NK-92 (cell line): Measurements from ENCODE around the gene OR4B1.
"Not testable (repeated sequence)": the region's sequence is repeated elsewhere in the genome, so short reads cannot be mapped to it uniquely, and the experiment has no call there.

ENCODE experiments used
- DNase-seq: peaks from one replicate; lab custom pipeline; 2025; ENCODE audit not compliant: unreplicated experiment; lab: John Stamatoyannopoulos, UW

Gene OR4B1, protein sequence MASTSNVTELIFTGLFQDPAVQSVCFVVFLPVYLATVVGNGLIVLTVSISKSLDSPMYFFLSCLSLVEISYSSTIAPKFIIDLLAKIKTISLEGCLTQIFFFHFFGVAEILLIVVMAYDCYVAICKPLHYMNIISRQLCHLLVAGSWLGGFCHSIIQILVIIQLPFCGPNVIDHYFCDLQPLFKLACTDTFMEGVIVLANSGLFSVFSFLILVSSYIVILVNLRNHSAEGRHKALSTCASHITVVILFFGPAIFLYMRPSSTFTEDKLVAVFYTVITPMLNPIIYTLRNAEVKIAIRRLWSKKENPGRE

DNA sequence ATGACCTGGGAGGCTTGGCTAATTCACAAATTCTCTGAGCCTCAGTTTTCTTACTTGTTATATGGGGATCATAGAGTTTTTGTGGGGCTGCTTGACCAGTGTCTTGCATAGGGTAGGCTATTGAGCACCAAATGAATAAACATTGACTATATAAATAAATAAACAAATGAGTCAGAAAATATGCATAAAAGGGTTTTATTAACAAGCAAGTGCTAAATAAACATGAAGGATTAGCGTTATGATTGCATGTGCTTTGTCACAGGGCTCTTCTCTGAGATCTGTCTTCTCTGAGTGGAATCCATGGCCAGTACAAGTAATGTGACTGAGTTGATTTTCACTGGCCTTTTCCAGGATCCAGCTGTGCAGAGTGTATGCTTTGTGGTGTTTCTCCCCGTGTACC lies at the start of gene OR4B1:
TSS of gene OR4B1 (plus strand) at position 301 of the 400 bp plus-strand sequence. CDS start at position 301, 0 bp downstream.
- DNase-seq: no peak

DNA sequence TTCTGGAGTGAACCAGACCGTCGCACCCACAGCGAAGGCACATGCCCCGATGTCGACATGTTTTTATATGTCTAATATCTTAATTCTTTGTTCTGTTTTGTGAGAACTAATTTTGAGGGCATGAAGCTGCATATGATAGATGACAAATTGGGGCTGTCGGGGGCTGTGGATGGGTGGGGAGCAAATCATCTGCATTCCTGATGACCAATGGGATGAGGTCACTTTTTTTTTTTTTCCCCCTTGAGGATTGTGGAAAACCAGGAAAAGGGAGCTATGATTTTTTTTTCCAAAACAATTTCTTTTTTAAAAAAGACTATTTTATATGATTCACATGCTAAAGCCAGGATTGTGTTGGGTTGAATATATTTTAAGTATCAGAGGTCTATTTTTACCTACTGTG lies 49.2 kb upstream of the OR4B1 start:
- no peak for DNase-seq

DNA sequence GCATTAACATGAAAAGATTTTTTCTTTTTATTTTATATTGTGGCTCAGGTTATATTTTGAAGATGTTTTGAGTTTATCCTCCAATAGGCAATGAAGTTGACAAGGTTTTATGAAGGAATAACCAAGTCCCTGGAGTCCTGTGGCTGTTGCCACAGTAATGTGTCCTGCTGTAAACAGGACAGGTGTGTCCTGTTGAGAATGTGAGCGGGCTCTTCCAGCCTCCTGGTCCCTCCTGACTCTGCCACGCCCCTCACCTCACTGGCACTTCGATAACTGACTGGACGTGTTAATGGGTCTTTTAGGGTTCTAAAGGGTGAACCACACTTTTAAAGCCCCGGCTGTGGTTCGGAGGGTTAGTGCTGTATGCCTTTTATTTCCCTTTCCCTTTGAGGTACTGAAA lies 47.8 kb upstream of the OR4B1 start:
- DNase-seq: no peak

DNA sequence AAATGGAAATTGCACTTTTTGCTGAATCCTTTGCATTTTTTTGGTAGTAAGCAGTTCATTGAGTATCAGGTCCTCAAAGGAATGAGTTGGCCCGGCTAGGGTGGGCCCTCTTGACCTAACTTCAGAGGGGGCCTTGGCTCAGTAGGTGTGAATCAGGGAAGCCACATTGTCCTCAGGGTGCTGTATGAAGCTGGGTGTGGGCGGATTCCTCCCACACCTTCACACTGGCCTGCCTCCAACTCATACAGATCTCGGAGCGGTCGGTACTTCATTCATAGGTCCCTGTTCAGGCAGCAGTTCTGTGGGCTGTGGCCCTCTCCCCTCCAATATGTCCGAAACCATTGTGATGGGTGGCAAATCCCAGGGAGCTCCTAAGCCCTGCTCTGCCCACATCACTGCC lies 47.4 kb upstream of the OR4B1 start:
- no peak for DNase-seq

DNA sequence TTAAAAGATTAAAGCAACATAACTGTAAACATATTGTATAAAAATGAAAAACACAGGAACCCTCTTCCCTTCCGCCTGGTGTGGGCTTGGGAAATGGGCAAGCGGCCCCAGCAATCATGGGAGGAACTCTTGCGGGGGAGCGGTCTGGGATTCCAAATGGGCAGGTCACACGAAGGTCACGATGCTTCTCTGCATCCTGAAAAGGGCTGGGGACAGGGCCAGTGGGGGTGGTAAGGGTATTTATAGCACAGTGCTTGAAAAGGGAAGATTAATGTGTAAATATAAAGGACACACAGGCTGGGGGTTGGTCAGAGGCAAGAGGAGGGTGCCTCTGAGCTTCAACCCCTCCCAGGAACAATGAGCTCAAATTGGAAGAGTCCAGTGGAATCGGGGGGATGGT lies 46.9 kb upstream of the OR4B1 start:
- no peak for DNase-seq

DNA sequence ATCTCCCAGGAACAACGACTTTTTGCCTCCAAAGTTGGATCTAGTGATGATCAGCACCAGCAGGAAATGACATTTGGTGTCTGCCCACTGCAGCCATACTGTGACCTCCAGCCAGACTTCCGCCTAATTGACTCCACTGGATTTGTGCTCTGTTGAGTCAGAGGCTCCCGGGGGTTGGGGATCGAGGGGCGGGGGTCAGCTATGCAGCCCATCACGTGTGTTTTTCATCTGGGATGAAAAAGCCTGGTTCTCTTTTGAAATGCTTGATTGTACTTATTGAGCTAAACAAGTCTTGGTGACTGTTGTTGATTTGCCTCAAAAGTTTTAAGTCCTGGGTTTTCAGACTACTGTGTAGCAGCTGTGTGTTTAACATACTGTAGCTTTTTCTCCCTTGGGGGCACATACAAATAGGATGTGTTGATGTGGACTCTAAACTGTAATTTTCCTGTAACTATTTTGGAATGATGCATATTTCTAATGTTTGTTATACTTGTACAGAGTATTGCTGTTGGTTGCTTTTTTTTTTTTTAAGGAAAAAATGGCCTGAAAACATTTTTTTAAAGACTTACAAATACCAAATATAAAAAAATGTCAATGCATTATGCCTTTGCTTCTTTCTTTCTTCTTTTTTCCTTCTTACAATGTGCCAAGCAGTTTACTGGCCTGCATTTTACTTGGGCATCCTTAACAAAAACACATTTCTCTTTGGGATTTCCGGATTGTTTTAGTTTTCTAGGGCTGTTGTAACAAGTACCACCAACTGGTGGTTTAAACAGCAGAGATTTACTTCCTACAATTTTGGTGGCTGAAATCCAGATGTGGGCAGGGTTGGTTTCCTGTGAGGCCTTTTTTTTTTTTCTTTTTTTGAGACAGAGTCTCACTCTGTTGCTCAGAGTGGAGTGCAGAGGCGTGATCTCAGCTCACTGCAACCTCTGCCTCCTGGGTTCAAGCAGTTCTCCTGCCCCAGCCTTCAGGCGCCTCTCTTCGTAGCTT lies 46.1 kb upstream of the OR4B1 start:
- no peak for DNase-seq

DNA sequence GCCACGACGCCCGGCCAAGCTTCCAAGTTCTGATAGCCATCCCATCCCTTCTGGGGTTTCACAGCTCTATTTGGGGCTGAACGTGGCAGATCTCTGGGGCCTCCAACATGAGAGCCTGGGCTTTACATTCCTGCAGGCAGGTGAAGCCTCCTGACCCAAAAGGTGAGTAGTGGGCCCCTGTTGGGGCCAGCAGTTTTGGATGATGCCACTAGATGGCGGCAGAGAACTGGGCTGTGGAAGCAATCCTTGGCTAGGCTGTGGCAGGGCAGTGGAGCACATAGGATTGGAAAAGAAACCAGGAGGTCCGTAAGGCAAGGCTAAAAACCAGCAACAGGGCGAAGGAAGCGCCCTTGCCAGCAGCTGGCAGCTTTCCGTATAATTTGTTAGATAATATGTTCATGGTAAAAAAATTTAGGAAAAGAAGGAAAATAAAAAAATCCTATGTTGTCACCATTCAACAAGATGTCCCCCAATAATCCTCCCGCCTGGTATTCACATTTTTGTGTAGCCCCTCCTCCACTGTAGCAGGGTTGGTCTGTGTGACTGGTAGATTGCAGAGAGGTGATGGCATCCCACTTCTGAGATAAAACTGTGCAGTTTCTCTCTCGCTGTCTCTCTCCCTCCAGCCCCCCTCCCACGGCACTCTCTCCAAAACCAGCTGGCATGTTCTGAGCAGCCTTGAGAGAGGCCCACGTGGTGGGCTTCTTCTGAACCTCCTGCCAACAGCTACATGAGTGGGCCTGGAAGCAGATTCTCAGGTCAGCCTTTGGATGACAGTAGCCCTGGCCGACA lies 43.6 kb upstream of the OR4B1 start:
- no peak for DNase-seq

DNA sequence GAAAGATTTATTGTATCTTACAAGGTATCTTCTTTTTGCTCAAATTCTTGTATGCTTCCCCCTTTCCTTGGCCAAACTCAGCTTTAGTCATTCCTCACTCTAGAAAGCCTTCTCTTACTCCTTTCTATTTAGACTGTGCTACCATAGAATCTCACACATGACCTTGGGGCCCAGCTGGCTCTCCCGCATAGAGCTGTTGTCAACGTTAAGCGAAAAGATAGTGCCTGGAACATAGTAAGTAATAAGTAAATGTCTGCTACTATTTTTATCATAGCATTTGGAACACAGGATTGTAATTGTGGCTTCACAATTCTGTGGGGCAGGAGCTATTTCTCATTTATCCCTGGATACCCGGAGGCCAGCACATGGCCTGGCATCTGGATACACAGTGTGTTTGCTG lies 38.9 kb upstream of the OR4B1 start:
- no peak for DNase-seq

DNA sequence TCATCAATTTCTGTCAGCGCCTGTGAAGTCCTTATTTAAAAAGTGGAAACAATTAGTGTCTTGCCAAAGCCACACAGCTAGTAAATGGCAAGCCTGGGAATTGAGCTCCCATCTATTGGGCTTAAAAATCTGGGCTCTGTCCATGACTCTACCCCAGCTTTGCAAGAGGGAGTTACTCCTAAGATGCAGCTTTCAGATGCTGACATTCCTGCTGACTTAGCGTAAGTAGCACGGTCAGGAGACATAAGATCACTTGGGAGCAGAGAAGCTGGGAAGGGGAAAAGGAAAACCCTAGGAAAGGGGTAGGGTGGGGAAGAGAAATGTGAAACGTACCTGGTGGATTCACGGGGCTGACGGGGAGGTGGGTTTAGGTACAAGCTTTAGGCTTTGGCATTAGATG lies 36.0 kb upstream of the OR4B1 start:
- DNase-seq: no peak

DNA sequence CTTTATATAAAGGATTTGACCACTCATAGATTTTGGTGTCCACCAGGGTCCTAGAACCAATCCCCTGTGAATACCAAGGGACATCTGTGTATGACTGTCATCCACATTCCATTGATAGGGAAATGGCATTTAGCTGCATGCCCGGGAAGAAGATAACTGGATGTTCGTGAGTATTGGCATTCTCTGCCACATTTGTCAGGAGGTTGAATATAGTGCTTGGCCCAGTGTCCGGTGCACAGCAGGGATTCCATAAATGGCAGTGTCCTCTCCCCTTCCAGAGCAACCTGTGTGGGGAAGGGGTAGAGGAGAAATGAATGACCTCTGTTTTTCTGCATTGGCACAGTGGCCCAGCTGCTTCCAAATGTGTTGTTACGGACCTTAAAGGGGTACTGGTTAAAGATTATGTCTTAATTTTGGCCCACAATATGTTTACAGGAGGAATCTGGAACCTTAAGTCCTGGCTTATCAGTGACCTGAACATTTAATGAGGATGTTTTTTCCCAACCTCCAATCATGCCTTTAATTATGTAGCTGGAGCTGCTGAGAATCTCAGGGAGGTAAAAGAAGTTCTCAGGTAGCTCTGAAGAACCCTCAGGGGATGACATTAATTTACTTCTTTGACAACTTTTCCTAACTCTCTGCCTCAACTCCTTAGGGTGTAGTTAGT lies 33.6 kb upstream of the OR4B1 start:
- DNase-seq: no peak

DNA sequence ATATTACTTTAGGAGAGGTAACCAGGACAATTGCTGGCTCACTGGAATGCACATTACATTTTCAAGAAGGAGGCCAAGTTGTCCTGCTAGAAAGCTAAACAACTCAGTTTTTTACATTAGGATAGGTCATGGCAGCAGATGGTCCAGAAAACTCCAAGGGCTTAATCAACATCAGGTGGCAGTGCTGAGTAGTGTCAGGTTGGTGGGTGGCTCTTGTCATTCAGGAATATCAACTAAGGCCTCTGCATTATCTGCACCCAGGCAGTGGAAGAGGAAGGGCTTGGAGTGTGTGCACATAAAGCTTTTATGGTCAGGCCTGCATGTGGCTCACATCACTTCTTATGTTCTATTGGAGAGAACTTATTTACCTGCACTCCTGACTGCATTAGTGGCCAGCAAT lies 32.2 kb upstream of the OR4B1 start:
- no peak for DNase-seq

DNA sequence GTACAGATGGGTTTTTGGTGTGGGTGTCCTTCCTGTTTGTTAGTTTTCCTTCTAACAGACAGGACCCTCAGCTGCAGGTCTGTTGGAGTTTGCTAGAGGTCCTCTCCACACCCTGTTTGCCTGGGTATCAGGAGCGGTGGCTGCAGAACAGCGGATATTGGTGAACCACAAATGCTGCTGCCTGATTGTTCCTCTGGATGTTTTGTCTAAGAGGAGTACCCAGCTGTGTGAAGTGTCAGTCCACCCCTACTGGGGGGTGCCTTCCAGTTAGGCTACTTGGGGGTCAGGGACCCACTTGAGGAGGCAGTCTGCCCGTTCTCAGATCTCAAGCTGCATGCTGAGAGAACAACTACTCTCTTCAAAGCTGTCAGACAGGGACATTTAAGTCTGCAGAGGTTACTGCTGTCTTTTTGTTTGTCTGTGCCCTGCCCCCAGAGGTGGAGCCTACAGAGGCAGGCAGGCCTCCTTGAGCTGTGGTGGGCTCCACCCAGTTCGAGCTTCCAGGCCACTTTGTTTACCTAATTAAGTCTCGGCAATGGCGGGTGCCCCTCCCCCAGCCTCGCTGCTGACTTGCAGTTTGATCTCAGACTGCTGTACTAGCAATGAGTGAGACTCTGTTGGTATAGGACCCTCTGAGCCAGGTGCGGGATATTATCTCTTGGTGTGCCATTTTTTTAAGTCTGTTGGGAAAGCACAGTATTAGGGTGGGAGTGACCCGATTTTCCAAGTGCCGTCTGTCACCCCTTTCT lies 25.5 kb upstream of the OR4B1 start:
- DNase-seq: not testable (repeated sequence)

DNA sequence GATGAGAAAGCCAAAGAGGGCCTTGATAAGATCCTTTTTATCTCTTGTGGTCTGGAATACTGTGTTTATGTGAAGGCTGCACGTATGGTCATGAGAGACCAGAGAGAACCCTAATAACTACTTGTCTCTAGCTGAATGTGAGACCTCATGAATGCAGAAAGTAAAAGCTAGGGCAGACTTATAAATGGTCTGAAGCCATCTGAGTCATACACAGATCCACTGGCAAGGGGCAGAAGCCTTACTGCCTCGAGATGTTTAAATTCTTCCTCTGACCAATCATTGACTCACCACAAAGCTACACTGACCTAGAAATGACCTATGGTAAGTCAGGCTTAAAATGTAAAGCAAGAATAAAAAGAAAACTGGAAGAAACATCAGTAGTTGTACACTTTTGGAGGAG lies 22.7 kb upstream of the OR4B1 start:
- DNase-seq: no peak

DNA sequence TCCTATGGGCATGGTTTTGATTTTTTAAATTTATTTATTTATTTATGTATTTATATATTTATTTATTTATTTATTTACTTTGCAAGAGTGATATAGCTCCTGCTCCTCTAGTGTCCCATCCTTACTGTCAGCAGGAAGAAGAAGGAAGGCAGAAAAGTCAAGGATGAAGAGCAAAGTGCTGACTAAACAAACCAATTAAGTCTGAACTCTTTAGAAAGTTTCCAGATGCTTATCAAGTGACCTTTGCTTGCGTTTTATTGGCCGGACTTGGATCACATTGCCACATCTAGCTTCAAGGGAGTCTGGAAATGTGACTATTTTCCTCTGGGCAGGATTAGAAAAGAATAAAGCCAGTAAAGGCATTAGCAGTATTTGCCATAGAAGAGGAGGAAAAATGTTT lies 8.7 kb upstream of the OR4B1 start:
- no peak for DNase-seq

DNA sequence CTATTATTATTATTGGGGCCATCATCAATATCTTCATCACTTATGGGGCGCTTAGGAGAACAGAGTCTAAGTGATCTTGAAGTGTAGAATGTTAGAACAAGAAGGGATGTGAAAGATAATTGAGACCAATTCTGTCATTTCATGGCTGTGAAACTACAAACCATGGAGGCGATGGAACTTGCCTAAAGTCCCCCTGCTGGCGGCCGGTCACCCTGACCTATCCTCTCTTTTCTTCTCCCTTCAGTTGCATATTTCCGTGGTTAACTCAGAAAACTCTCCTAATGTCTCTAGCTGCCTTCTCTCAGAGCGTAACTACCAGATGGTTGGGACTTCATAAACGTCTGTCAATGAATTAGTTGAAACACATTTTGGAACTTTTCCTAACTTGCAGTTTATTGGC lies 6.6 kb upstream of the OR4B1 start:
- no peak for DNase-seq

DNA sequence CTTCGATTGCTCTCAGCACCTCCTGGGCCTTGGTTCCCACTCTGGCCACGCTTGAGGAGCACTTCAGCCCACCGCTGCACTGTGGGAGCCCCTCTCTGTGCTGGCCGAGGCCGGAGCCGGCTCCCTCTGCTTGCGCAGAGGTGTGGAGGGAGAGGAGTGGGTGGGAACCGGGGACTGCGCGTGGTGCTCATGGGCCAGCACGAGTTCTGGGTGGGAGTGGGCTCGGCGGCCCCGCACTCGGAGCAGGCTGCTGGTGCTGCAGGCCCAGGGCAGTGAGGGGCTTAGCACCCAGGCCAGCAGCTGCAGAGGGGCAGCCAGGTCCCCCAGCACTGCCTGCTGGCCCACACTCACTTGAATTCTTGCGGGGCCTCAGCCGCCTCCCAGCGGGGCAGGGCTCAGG lies 12.2 kb downstream of the OR4B1 start:
- DNase-seq: no peak

DNA sequence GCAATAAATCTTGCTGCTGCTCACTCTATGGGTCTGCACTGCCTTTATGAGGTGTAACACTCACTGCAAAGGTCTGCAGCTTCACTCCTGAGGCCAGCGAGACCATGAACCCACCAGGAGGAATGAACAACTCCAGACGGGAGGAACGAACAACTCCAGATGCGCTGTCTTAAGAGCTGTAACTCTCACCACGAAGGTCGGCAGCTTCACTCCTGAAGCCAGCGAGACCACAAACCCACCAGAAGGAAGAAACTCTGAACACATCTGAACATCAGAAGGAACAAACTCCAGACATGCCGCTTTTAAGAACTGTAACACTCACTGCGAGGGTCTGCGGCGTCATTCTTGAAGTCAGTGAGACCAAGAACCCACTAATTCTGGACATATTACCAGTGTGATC lies 13.4 kb downstream of the OR4B1 start:
- DNase-seq: not testable (repeated sequence)

DNA sequence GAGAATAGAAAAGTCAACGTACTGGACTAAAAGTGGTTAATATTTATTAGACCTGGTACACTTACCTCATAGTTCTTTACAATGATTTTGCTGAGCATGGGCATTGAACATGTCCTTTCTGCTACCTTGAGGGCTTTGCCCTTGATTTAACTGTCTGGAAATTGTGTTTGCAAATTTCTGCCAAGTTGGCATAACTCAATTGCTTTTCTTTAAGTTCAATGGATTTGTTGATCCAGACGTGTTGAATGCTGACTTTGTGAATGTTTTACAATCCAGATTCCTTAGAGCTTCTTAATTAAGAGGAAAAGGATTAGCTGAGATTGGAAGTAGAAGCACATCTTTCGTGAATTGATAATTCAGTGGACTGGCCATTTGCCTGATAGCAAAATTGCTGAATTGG lies 21.1 kb downstream of the OR4B1 start:
- no peak for DNase-seq

DNA sequence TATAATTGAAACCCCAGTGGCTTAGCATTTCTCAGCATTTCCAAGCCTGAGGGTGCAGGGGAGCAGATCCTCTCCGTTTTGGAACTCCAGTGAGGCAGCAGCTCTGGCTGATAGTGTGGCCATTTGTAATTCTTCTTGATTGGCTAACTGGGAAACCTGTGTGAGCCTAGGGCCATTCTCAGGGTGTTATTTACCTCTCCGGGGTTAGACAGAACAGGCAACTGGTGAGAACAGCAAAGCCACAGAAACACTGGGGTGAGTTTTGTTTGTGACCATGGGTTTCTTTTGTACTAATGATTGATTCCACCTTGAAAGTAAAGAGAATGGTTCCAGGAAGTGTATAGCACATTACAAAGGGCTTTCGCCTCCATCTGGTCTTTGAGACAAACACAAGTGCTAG lies 25.9 kb downstream of the OR4B1 start:
- no peak for DNase-seq

DNA sequence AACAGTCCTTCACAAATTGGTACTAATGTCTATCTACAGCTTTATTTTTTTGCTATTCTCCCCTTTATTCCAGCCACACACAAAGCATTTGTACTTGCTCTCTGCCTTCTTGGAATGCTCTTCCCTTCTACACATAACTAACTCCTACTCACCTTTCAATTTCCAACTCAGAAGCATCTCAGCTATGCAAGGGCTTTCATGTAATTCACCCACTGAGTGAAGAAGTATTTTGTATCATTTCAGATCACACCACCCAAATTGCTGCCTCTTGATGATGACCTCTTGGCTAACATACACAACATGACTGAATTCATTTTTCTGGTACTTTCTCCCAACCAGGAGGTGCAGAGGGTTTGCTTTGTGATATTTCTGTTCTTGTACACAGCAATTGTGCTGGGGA lies 28.2 kb downstream of the OR4B1 start, which contains the start of gene OR4X2:
TSS of gene OR4X2 (plus strand) at position 301 of the 400 bp plus-strand sequence. CDS start at position 301, 0 bp downstream.
- no peak for DNase-seq
